Body of pancreas (tissue), 4 donors: ENCODE measurements around the gene DNAJC17. TPM values are rescaled to one million over a fixed set of nuclear protein-coding genes. Genes with fewer than 3 reads are reported as not detected.

Experiments
- ATAC-seq: fragments of 150-250 bp; one replicate; pipeline ENCODE4 v1.9.1; 2016
- DNase-seq, 4 donors: peaks; one replicate each; pipeline ENCODE4 v3.0.0-alpha.2; 2019
- H3K27ac ChIP-seq, 4 donors: fragments of 200-600 bp; sonication (generic); 1 replicate in 3 of 4; 2 replicates in 1 of 4; pipeline versions ENCODE4 v1.5.1 to v1.6.1; 2016 to 2019; ENCODE audit warnings: mild to moderate bottlenecking in 1 of 4, mixed read lengths in 1 of 4, moderate library complexity in 1 of 4
- H3K27me3 ChIP-seq, 2 donors: fragments of 200-600 bp; sonication (generic); one replicate each; pipeline ENCODE4 v1.6.0; 2016; ENCODE audit warnings: mild to moderate bottlenecking in 1 of 2
- H3K36me3 ChIP-seq, 2 donors: fragments of 200-600 bp; sonication (generic); replicated peaks in 1 of 2; 2 replicates each; pipeline ENCODE4 v1.5.1; 2016; ENCODE audit warnings: low read depth in 2 of 2; ENCODE audit not compliant: insufficient read depth in 1 of 2
- H3K4me1 ChIP-seq: fragments of 200-600 bp; sonication (generic); one replicate; pipeline ENCODE4 v1.6.0; 2016
- H3K4me3 ChIP-seq, 2 donors: fragments of 200-600 bp; sonication (generic); 1 replicate in 1 of 2; 2 replicates in 1 of 2; pipeline ENCODE4 v1.5.1; 2016 to 2019
- H3K9me3 ChIP-seq, 3 donors: fragments of 200-600 bp; sonication (generic); 1 replicate in 2 of 3; 2 replicates in 1 of 3; pipeline ENCODE4 v1.5.1; 2016
- CTCF ChIP-seq, 7 experiments: fragments of 450-650 bp in 4 of 7; fragments of 200-600 bp in 3 of 7; sonication (generic) in 3 of 7; IDR thresholded peaks; one replicate each; pipeline ENCODE4 v1.5.1; 2016 to 2019; ENCODE audit warnings: antibody characterized with exemption in 7 of 7
- POLR2A ChIP-seq, 3 donors: fragments of 450-650 bp; IDR thresholded peaks; one replicate each; pipeline ENCODE4 v1.6.1; 2016; ENCODE audit warnings: antibody characterized with exemption in 3 of 3, mild to moderate bottlenecking in 2 of 3
- WGBS, 2 donors: methylation state at CpG; one replicate each; pipeline ENCODE4 v1.1.5; 2017; 5-methylcytosine and 5-hydroxymethylcytosine counted together
- intact Hi-C: fragments of 100-400 bp; cut with DNase I; formaldehyde crosslinking; loops from one replicate; pipeline ENCODE4 v1.15.1; 2023
- total RNA-seq, 2 donors: library from RNA; depleted of rRNA; stranded (reverse); fragments of >200 nt; gene quantifications; one replicate each; pipeline ENCODE4 v1.1.0, GENCODE V29; 2016

DNAJC17 gene
- total RNA-seq, 2 donors from 2014 or later = 18.7 to 36.6 TPM

DNA sequence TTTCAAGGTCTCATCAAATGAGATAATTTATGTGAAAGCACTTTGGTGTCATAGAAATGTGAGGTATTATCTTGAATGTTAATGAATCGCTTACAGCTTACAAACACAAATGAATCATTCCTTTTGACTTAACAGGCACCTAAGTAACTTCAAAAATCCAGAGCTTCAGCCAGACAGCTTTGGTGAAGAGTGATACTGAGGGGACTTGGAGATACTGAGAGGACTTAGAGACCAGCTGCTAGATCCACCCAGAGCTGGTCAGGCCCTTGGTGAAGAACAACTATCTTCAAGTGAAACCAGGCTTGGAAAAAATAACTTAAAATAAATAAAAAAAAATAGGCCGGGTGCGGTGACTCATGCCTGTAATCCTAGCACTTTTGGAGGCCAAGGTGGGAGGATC lies 16.6 kb downstream of the DNAJC17 start:
- no peak overlapping the region for H3K4me3 ChIP-seq
- TF ChIP-seq POLR2A (IDR thresholded peaks at IDR 0.05) (no peak), CTCF (IDR thresholded peaks at IDR 0.05) (no peak)
- H3K36me3 ChIP-seq = no peaks in the 10 kb centered on the region
- WGBS, 2 donors = 40 to 41% methylated on average over 3 of the region's 3 CpGs
- H3K9me3 ChIP-seq = no peaks in the 10 kb centered on the region
- intact Hi-C loops = no loop called here
- peak overlapping the region in 1 of 4 donors; percentile 60 for H3K27ac ChIP-seq
- H3K27me3 ChIP-seq = no peaks in the 10 kb centered on the region
- H3K4me1 ChIP-seq = peaks cover 72% of the 10 kb centered on the region
- ATAC-seq (no peak), DNase-seq (no peak)

- DNase-seq = no peak
- H3K4me1 ChIP-seq = peaks cover 75% of the 10 kb centered on the region
- no peak for ATAC-seq
These were observed 17.3 kb downstream of the DNAJC17 start for GRCh38 chr15:40789999-40790398.

GRCh38 chr15:40789119-40789518 lies 18.2 kb downstream of the DNAJC17 start:
- H3K27me3 ChIP-seq = no peaks in the 10 kb centered on the region
- 87 to 90% methylated on average over 5 of the region's 5 CpGs for WGBS, 2 donors
- peaks cover 71% of the 10 kb centered on the region for H3K4me1 ChIP-seq
- TF ChIP-seq POLR2A (IDR thresholded peaks at IDR 0.05) = no peak
- TF ChIP-seq CTCF (IDR thresholded peaks at IDR 0.05) = no peak
- ATAC-seq (no peak), DNase-seq (no peak)
- H3K9me3 ChIP-seq = no peaks in the 10 kb centered on the region
- H3K36me3 ChIP-seq = no peaks in the 10 kb centered on the region
- H3K4me3 ChIP-seq = no peak overlapping the region
- H3K27ac ChIP-seq = peak overlapping the region; percentile 42 to 85 (median 60)
- intact Hi-C loops = no loop called here

More at GRCh38 chr15:40789999-40790398, 17.3 kb downstream of the DNAJC17 start:
- Histone ChIP-seq H3K4me3 (no peak overlapping the region), H3K27me3 (no peaks in the 10 kb centered on the region), H3K9me3 (no peaks in the 10 kb centered on the region), H3K36me3 (no peaks in the 10 kb centered on the region), H3K27ac (peak overlapping the region in 1 of 4 donors; percentile 60)
- intact Hi-C loops = no loop called here
- 96% methylated on average over 8 of the region's 8 CpGs for WGBS, 2 donors
- TF ChIP-seq CTCF (IDR thresholded peaks at IDR 0.05) (no peak), POLR2A (IDR thresholded peaks at IDR 0.05) (no peak)

GRCh38 chr15:40787991-40788390 lies 19.3 kb downstream of the DNAJC17 start:
- Histone ChIP-seq H3K4me3 (no peak overlapping the region), H3K36me3 (no peaks in the 10 kb centered on the region), H3K4me1 (peaks cover 60% of the 10 kb centered on the region), H3K27ac (peak overlapping the region; percentile 82 to 90 (median 84)), H3K9me3 (no peaks in the 10 kb centered on the region), H3K27me3 (no peaks in the 10 kb centered on the region)
- 49 to 50% methylated on average over 6 of the region's 6 CpGs for WGBS, 2 donors
- no peak for TF ChIP-seq POLR2A (IDR thresholded peaks at IDR 0.05)
- intact Hi-C loops = no loop called here
- DNase-seq (peak in 1 of 4 donors; percentile 6), ATAC-seq (peak; percentile 5)

GRCh38 chr15:40787344-40787841 lies 19.9 kb downstream of the DNAJC17 start:
- Histone ChIP-seq H3K36me3 (no peaks in the 10 kb centered on the region), H3K4me1 (peaks cover 58% of the 10 kb centered on the region), H3K4me3 (no peak overlapping the region), H3K9me3 (no peaks in the 10 kb centered on the region), H3K27me3 (no peaks in the 10 kb centered on the region), H3K27ac (peak overlapping the region; percentile 82 to 90 (median 84))
- no peak for TF ChIP-seq CTCF (IDR thresholded peaks at IDR 0.05)
- peak in 2 of 3 donors; percentile 29 to 39 for TF ChIP-seq POLR2A (IDR thresholded peaks at IDR 0.05)
- DNase-seq (peak; percentile 87 to 94 (median 90)), ATAC-seq (peak; percentile 91)
- intact Hi-C loops = no loop called here
- WGBS, 2 donors = 0 to 4% methylated on average over 3 to 4 of the region's 4 CpGs
